T-cell (primary cell): ENCODE measurements around the gene MPRIP. TPM values are rescaled to one million over a fixed set of nuclear protein-coding genes. Genes with fewer than 3 reads are reported as not detected.

Experiments used
- ATAC-seq, 4 experiments: fragments of 200-7000 bp in 3 of 4; fragments of 150-1000 bp in 1 of 4; cut with Tn5 transposase; replicated peaks in 1 of 4; 1 replicate in 3 of 4; 2 replicates in 1 of 4; pipeline ENCODE4 v1.10.0; 2021; ENCODE audit warnings: moderate library complexity in 3 of 4, mild to moderate bottlenecking in 2 of 4, moderate number of reproducible peaks in 1 of 4
- CTCF ChIA-PET, 2 donors: fragments of 300-600 bp; sonication (Branson Sonifier 250); formaldehyde crosslinking; loops; one replicate each; lab custom pipeline; 2022; ENCODE audit warnings: antibody characterized with exemption in 2 of 2; lab: Charles Lee
- POLR2A ChIA-PET, 2 donors: fragments of 300-600 bp; sonication (Branson Sonifier 250); formaldehyde crosslinking; loops; one replicate each; lab custom pipeline; 2022; ENCODE audit warnings: antibody characterized with exemption in 2 of 2; lab: Charles Lee
- DNase-seq, 35 experiments: peaks; one replicate each; pipeline versions ENCODE4 v3.0.0 to v3.0.0-alpha.2; 2013 to 2023
- H3K27ac ChIP-seq: one replicate; pipeline ENCODE4 v1.5.1; 2013; ENCODE audit warnings: low read length
- H3K27me3 ChIP-seq, 2 experiments: replicated peaks in 1 of 2; 1 replicate in 1 of 2; 2 replicates in 1 of 2; pipeline versions ENCODE4 v1.6.1 to v1.7.0; 2013; ENCODE audit warnings: low read length in 1 of 2, mixed read lengths in 1 of 2; ENCODE audit not compliant: control insufficient read depth in 2 of 2, insufficient read depth in 2 of 2; ENCODE audit errors: extremely low read depth in 1 of 2
- H3K36me3 ChIP-seq, 2 donors: 1 replicate in 1 of 2; 2 replicates in 1 of 2; pipeline versions ENCODE4 v1.6.1 to v1.7.0; 2013; ENCODE audit warnings: low read length in 1 of 2; ENCODE audit not compliant: control insufficient read depth in 2 of 2, insufficient read depth in 1 of 2; ENCODE audit errors: extremely low read depth in 1 of 2
- H3K4me1 ChIP-seq, 2 experiments: 1 replicate in 1 of 2; 2 replicates in 1 of 2; pipeline versions ENCODE4 v1.6.1 to v1.7.0; 2013; ENCODE audit warnings: low read length in 2 of 2, mixed read lengths in 1 of 2; ENCODE audit not compliant: insufficient read depth in 2 of 2, control insufficient read depth in 1 of 2; ENCODE audit errors: extremely low read depth in 1 of 2
- H3K4me3 ChIP-seq, 2 donors: 1 replicate in 1 of 2; 2 replicates in 1 of 2; pipeline versions ENCODE4 v1.5.1 to v1.7.0; 2013; ENCODE audit warnings: mild to moderate bottlenecking in 2 of 2, low read length in 1 of 2, moderate library complexity in 1 of 2; ENCODE audit not compliant: control insufficient read depth in 1 of 2; ENCODE audit errors: extremely low read depth in 1 of 2
- H3K9me3 ChIP-seq: 2 replicates; pipeline ENCODE4 v1.7.0; 2013
- H3K27ac Mint-ChIP-seq, 2 donors: one replicate each; pipeline ENCODE4 v1.8.0; 2020 to 2021; ENCODE audit warnings: mild to moderate bottlenecking in 2 of 2, mixed read lengths in 2 of 2
- H3K27me3 Mint-ChIP-seq, 2 donors: one replicate each; pipeline ENCODE4 v1.8.0; 2021 to 2022; ENCODE audit warnings: mixed read lengths in 2 of 2
- H3K36me3 Mint-ChIP-seq: one replicate; pipeline ENCODE4 v1.8.0; 2021; ENCODE audit warnings: mixed read lengths
- H3K4me1 Mint-ChIP-seq, 3 donors: one replicate each; pipeline ENCODE4 v1.8.0; 2020 to 2022; ENCODE audit warnings: mixed read lengths in 3 of 3, mild to moderate bottlenecking in 1 of 3
- H3K4me3 Mint-ChIP-seq, 3 donors: one replicate each; pipeline ENCODE4 v1.8.0; 2020 to 2022; ENCODE audit warnings: mild to moderate bottlenecking in 3 of 3, mixed read lengths in 3 of 3, moderate library complexity in 3 of 3
- H3K9me3 Mint-ChIP-seq, 3 donors: one replicate each; pipeline ENCODE4 v1.8.0; 2020 to 2022; ENCODE audit warnings: mixed read lengths in 3 of 3
- WGBS: methylation state at CpG from one replicate; pipeline ENCODE4 v1.1.5; 2013; ENCODE audit warnings: missing lambda C conversion rate; ENCODE audit not compliant: insufficient coverage; 5-methylcytosine and 5-hydroxymethylcytosine counted together
- total RNA-seq, 35 experiments: library from RNA in 6 of 35; stranded (reverse) in 6 of 35; fragments of 120-200 nt in 1 of 35; gene quantifications; one replicate each; pipeline versions ENCODE4 v1.2.1 to v1.2.4 and lab custom pipeline; 2013 to 2026

The MPRIP gene
- total RNA-seq, 5 donors from 2014 or later (not counting 1 experiment from before 2014, with no cell fraction given) = 189 to 266 (median 247) TPM

DNA sequence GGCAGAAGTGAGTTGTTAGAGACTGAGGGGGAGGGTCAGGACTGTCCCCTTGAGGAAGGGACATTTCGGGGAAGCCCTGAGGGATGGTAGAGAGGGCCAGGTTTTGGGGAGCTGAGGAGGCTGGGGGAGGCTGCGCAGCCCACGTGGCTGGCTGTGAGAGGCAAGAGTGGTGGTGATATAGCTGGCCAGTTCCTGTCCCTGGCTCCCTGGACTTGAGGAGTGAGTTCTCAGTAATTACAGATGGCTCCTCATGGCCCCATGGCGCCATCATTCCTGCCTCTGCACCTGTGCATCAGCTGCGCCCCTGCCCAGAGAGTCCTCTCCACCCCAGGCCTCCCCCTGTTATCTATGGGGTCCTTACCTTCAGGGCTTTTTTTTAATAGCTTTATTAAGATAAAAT lies 30.3 kb downstream of the MPRIP start:
- Histone ChIP-seq H3K27me3 (no peaks in the 10 kb centered on the region), H3K9me3 (no peaks in the 10 kb centered on the region), H3K36me3 (peaks cover 7 to 24% of the 10 kb centered on the region in 2 donors), H3K4me1 (peaks cover 4 to 45% of the 10 kb centered on the region in 2 experiments), H3K27ac (no peak overlapping the region), H3K4me3 (no peak overlapping the region)
- Mint-ChIP-seq H3K4me1 (peaks cover 63 to 70% (median 70%) of the 10 kb centered on the region in 3 donors), H3K27ac (peak overlapping the region in 1 of 2 donors; percentile 28), H3K4me3 (peak overlapping the region in 1 of 3 donors; percentile 22), H3K9me3 (peaks cover 4 to 14% (median 8%) of the 10 kb centered on the region in 3 donors), H3K36me3 (peaks cover 36% of the 10 kb centered on the region), H3K27me3 (no peaks in the 10 kb centered on the region)
- ChIA-PET CTCF (no interaction called here), POLR2A (no interaction called here)
- 100% methylated on average over 1 of the region's 5 CpGs for WGBS
- ATAC-seq = no peak
- DNase-seq = no peak

DNA sequence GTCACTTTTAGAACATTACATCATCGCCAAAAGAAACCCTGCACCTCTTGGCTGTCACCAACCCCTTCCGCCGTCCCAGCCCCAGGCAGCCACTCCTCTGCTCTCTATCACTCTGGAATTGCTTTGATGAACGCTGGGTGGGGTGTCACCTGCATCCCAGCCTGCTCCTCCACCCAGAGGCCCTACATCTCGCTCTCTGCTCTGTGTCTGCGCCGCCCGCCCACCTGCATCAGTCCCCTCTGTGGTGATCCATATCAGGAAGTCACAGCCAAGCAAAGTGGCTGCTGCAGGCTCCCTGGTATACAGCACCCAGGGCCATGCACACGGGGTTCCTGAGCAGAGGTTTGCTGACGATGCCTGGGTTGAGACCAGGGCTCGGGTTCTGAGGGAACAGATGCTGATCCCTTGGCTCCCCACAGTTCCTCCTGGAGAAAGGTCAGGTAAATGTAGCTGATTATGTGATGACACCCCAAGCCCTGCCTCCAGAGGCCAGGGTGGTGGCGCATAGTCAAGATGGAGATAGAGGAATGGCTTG lies 30.8 kb downstream of the MPRIP start:
- WGBS = 84% methylated on average over 12 of the region's 12 CpGs
- Mint-ChIP-seq H3K27me3 (no peaks in the 10 kb centered on the region), H3K4me3 (peak overlapping the region in 1 of 3 donors; percentile 26), H3K27ac (peak overlapping the region in 1 of 2 donors; percentile 48), H3K4me1 (peaks cover 63 to 69% (median 67%) of the 10 kb centered on the region in 3 donors), H3K36me3 (peaks cover 41% of the 10 kb centered on the region), H3K9me3 (peaks cover 4 to 14% (median 8%) of the 10 kb centered on the region in 3 donors)
- H3K4me1 ChIP-seq = peaks cover 4 to 45% of the 10 kb centered on the region in 2 experiments
- H3K27me3 ChIP-seq = no peaks in the 10 kb centered on the region
- peaks cover 11 to 29% of the 10 kb centered on the region in 2 donors for H3K36me3 ChIP-seq
- CTCF ChIA-PET = no interaction called here
- POLR2A ChIA-PET = no interaction called here
- no peak overlapping the region for H3K27ac ChIP-seq
- H3K9me3 ChIP-seq = no peaks in the 10 kb centered on the region
- H3K4me3 ChIP-seq = no peak overlapping the region
- DNase-seq = no peak
- ATAC-seq = no peak

DNA sequence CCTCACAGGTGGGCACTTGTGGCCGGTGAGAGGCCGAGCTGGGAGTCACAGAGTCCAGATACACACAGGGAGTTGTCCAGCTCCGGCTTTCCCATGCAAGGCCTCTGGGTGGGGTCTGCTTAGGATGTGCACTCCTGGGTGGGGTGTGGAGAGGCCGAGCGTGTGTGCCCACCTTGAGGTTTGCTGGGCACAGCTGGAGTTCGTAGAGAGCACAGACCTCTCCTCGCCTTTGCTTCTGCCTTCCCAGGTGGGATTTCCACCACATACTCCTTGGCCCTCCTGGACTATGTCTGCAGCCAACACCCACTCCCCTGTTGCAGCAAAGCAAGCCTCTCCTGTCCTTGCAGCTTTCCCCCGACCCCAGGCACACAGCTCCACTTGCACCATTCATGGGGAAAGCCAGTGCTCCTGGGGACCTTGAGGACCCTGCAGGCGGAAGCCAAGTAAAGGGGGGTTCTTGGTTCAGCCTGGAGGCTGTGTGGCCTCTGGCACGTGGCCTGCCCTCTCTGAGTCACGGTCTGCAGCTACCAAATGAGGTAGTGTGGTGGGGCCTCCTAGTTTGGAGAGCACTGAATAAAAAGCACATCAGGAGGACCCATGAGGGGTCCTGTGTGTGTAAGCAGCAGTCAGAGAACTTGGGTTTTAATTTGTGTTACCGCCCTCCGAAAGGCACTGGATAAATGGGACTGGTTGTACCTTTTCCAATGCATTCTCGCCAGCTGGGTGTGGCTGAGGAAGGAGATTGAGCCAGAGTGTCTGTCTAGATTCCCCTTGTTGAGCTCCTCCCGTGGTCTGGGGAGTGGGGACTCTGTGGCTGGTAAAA lies 31.5 kb downstream of the MPRIP start:
- peaks cover 4 to 45% of the 10 kb centered on the region in 2 experiments for H3K4me1 ChIP-seq
- no peak for ATAC-seq
- Mint-ChIP-seq H3K27me3 (no peaks in the 10 kb centered on the region), H3K4me1 (peaks cover 59 to 67% (median 66%) of the 10 kb centered on the region in 3 donors), H3K9me3 (peaks cover 4 to 14% (median 8%) of the 10 kb centered on the region in 3 donors), H3K36me3 (peaks cover 46% of the 10 kb centered on the region), H3K4me3 (no peak overlapping the region), H3K27ac (no peak overlapping the region)
- H3K36me3 ChIP-seq = peaks cover 15 to 36% of the 10 kb centered on the region in 2 donors
- POLR2A ChIA-PET = no interaction called here
- CTCF ChIA-PET = no interaction called here
- no peak overlapping the region for H3K4me3 ChIP-seq
- H3K27ac ChIP-seq = no peak overlapping the region
- H3K27me3 ChIP-seq = no peaks in the 10 kb centered on the region
- no peaks in the 10 kb centered on the region for H3K9me3 ChIP-seq
- no peak for DNase-seq
- 96% methylated on average over 12 of the region's 15 CpGs for WGBS

DNA sequence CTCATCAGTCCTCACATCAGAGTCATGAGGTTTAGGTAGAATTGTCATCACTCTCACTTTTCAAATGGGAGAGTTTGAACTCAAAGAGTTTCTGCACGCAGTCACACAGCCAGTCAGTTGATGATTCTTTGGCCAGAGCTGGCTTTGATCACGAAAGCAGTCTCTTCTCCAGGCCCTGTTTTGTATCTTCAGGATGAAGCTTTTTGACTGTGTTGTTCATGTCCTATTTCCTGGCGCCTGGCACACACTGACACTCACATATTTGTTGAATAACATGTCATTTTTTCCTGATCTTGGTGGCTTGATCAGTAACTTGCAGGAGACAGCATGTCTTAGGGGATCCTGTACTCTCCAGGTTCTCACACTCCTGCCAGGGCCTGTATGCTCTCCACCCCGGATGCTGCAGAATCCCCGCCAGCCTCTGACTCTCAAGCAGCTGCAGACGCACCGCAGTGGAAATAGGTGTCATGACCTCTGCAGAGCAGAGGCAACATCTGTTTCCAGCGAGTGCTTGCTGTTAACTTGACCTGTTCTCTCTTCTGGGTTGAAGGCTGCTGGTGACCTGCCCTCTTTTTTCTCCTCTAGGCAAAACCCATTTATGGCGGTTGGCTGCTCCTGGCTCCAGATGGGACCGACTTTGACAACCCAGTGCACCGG lies 33.0 kb downstream of the MPRIP start:
- ATAC-seq = peak; percentile 50 to 75 (median 63)

DNA sequence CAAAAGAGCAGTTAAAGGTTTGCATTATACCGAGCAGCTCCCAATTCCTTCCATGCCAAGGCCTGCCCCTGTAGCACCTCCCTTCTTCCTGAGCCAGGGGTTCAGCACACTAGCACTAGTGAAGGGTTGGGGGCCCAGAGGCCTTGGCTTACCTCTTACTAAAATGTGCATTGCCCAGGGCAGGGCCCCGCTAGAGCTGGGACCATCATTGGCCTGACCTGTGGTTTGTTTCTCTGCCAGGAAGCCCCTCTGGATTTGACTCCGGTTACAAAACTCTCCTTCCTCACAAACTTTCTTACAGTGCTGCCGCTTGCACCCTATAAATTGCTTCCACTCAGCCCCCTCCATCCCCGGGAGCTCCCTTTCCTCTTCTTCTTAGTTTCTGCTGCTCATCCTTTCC lies 33.8 kb downstream of the MPRIP start:
- Histone ChIP-seq H3K9me3 (no peaks in the 10 kb centered on the region), H3K36me3 (peaks cover 20 to 51% of the 10 kb centered on the region in 2 donors), H3K4me1 (peaks cover 4 to 42% of the 10 kb centered on the region in 2 experiments), H3K27ac (no peak overlapping the region), H3K27me3 (no peaks in the 10 kb centered on the region), H3K4me3 (no peak overlapping the region)
- ATAC-seq (no peak), DNase-seq (no peak)
- Mint-ChIP-seq H3K9me3 (no peaks in the 10 kb centered on the region), H3K36me3 (peaks cover 36% of the 10 kb centered on the region), H3K27me3 (no peaks in the 10 kb centered on the region), H3K4me3 (no peak overlapping the region), H3K27ac (no peak overlapping the region), H3K4me1 (peaks cover 39 to 51% (median 50%) of the 10 kb centered on the region in 3 donors)
- 100% methylated on average over 1 of the region's 5 CpGs for WGBS
- POLR2A ChIA-PET = interaction anchor here in 1 of 2 donors (0.6 kb wide), 1 partner anchor 635 kb away, joined by 3 read pairs; no protein-coding TSS in a partner anchor
- CTCF ChIA-PET = interaction anchor here in 1 of 2 donors (0.7 kb wide), 1 partner anchor 96 kb away, joined by 3 read pairs; no protein-coding TSS in a partner anchor

More for the DNA sequence above, 33.0 kb downstream of the MPRIP start:
- H3K27ac ChIP-seq = no peak overlapping the region
- H3K27me3 ChIP-seq = no peaks in the 10 kb centered on the region
- Mint-ChIP-seq H3K36me3 (peaks cover 43% of the 10 kb centered on the region), H3K4me1 (peaks cover 46 to 57% (median 56%) of the 10 kb centered on the region in 3 donors), H3K4me3 (no peak overlapping the region), H3K27me3 (no peaks in the 10 kb centered on the region), H3K9me3 (peaks cover 1 to 5% (median 2%) of the 10 kb centered on the region in 3 donors), H3K27ac (peak overlapping the region; percentile 58 to 69)
- ChIA-PET POLR2A (no interaction called here), CTCF (no interaction called here)
- no peaks in the 10 kb centered on the region for H3K9me3 ChIP-seq
- WGBS = 78% methylated on average over 8 of the region's 11 CpGs
- peak in 11 of 35 experiments; percentile 4 to 34 (median 13) for DNase-seq
- peaks cover 20 to 46% of the 10 kb centered on the region in 2 donors for H3K36me3 ChIP-seq
- H3K4me1 ChIP-seq = peaks cover 4 to 45% of the 10 kb centered on the region in 2 experiments
- H3K4me3 ChIP-seq = no peak overlapping the region

DNA sequence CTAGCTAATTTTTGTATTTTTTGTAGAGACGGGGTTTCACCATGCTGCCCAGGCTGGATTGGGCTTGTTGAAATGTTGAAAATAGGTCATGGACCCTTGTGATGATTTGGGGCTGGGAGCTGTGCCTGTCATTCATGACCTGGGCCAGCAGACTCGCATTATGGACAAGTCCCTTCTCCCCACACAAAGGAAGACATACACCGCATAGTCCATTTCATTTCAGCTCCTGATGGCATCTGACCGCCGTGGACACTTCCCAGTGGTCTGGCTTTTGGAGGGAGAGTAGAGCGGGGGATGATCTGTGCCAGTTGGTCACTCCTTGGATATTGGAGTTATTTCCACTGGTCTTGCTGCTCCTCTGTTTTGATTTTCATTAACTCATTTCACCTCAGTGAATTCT lies 34.8 kb downstream of the MPRIP start:
- H3K36me3 Mint-ChIP-seq = peaks cover 32% of the 10 kb centered on the region
- POLR2A ChIA-PET = no interaction called here
- H3K27ac ChIP-seq = no peak overlapping the region
- ATAC-seq (no peak), DNase-seq (no peak)
- H3K36me3 ChIP-seq = peaks cover 20 to 54% of the 10 kb centered on the region in 2 donors
- no peak overlapping the region for H3K4me3 Mint-ChIP-seq
- no peaks in the 10 kb centered on the region for H3K27me3 ChIP-seq
- H3K4me1 ChIP-seq = peaks cover 0 to 32% of the 10 kb centered on the region in 2 experiments
- H3K9me3 ChIP-seq = no peaks in the 10 kb centered on the region
- no peak overlapping the region for H3K4me3 ChIP-seq
- 100% methylated on average over 1 of the region's 6 CpGs for WGBS
- no peaks in the 10 kb centered on the region for H3K9me3 Mint-ChIP-seq
- peaks cover 32 to 43% (median 42%) of the 10 kb centered on the region in 3 donors for H3K4me1 Mint-ChIP-seq
- CTCF ChIA-PET = no interaction called here
- H3K27me3 Mint-ChIP-seq = no peaks in the 10 kb centered on the region
- H3K27ac Mint-ChIP-seq = no peak overlapping the region
